NCI-H748 (cell line): Measurements from ENCODE around the gene NTSR1.

Source experiments
- DNase-seq: peaks from one replicate; lab custom pipeline; 2025; ENCODE audit not compliant: unreplicated experiment; lab: John Stamatoyannopoulos, UW

Gene NTSR1

GRCh38 chr20:62708591-62709536 is at the start of gene NTSR1:
Gene NTSR1, plus strand, starts transcription at chr20:62708836. Its CDS starts 372 bp downstream, at chr20:62709208.
- peak; percentile 17 for DNase-seq

- no peak for DNase-seq
Observed at GRCh38 chr20:62659488-62660239, 49.0 kb upstream of the NTSR1 start.

DNA sequence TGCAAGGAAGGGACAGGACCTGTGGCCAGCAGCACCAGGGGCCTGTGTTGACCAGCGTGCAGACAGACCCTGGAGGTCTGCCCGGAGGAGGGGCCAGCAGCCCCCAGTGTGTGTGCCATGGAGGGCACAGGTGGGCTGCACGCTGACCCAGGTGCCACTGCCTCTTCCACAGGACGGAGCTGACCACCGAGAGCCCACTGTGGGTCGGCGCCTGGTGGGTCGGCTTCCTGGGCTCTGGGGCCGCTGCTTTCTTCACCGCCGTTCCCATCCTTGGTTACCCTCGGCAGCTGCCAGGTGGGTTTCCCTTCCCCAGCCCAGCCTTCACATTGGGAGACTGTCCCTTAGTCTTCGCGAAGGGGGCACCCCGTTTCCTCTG is 48.4 kb upstream of the NTSR1 start:
- DNase-seq, result no peak

- no peak for DNase-seq
Observed at GRCh38 chr20:62660768-62661167, 47.9 kb upstream of the NTSR1 start.

GRCh38 chr20:62661647-62662046 is 47.0 kb upstream of the NTSR1 start:
- DNase-seq, result no peak

DNA sequence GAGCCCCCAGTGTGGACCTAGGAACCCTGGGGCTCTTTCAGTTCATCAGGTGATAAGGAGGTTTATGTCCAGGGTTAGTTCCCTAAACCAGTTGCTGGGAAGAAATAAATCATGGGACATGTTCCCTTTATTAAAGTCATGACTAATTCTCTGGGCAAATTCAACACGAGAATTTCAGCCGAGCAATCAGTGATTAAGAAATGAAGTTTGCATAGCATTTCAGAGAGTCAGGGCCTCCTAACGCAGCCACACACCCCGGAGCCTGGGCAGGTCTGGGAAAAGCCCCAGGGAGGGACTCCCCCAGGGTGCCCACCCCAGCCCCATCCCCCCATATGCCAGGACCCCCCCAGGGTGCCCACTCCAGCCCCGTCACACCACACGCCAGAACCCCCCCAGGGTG is 46.2 kb upstream of the NTSR1 start:
- DNase-seq, result no peak

- no peak for DNase-seq
Observed at GRCh38 chr20:62663145-62664018, 45.3 kb upstream of the NTSR1 start.

DNA sequence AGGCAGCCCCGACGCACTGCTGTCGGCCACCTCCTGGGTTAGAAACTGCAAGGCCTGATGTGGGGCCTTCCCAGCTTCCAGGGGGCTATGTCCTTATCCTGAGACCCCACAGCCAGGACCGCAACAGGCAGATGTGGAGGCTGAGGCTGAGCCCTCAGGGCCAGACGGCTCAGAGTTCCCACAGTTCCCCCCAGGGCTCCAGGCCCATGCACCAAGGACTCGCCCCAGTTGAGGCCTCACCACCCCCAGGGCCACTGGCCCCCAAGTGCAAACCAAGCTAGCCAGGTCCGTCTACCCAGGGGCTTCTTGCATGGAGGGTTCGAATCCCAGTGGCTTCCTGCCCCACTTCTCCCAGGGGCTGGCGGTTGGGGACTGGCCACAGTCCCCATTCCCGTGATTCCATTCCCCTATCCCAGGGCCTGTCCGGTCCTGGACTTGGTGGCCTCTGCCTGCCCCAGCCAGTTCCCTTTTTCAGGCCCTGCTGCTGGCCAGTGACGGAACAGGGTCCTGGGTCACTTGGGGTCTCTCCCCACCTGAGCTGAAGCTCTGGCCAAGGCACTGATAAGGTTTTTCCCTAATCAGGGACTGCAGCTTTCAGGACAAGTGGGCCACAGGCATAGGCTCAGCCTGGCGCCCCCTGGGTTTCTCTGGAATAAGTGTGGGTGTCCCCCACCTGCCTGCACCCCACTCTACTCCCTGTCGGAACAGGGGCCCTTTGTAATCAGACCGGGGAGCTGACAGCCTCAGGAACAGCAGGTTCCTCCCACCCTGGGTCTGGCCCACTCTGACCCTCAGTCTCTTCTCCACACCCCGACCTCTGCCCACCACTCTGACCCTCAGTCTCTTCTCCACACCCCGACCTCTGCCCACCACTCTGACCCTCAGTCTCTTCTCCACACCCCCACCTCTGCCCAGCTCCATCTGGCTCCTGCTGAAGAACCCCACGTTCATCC is 44.3 kb upstream of the NTSR1 start:
- no peak for DNase-seq

DNA sequence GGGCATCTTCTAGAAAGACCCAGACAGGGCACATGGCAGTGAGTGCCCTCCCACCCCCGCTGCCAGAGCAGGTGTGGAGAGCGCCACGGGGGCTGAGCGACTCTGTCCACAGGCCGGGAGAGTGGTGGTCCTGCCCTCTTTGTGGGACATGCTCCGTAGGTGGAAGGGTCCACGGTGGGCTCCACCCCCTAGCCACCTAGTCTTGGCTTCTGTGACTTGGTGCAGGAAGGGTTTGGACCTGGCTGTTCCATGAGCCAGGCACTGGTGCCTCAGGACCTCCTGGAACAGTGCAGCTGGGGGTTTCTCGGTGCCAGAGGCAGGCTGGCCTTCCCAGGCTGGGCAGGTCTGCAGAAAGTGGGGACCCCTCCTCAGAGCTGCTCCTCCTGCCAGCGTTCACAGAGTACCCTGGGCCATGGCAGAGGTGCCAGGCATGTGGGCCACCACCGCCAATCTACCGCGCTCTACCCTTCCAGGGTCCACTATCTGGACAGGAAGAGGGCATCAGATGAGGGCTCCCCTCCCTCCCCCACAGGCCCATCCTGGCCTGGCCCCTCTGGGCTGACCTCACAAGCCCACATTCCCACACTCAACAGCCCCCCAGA is 43.4 kb upstream of the NTSR1 start:
- DNase-seq, result no peak

DNA sequence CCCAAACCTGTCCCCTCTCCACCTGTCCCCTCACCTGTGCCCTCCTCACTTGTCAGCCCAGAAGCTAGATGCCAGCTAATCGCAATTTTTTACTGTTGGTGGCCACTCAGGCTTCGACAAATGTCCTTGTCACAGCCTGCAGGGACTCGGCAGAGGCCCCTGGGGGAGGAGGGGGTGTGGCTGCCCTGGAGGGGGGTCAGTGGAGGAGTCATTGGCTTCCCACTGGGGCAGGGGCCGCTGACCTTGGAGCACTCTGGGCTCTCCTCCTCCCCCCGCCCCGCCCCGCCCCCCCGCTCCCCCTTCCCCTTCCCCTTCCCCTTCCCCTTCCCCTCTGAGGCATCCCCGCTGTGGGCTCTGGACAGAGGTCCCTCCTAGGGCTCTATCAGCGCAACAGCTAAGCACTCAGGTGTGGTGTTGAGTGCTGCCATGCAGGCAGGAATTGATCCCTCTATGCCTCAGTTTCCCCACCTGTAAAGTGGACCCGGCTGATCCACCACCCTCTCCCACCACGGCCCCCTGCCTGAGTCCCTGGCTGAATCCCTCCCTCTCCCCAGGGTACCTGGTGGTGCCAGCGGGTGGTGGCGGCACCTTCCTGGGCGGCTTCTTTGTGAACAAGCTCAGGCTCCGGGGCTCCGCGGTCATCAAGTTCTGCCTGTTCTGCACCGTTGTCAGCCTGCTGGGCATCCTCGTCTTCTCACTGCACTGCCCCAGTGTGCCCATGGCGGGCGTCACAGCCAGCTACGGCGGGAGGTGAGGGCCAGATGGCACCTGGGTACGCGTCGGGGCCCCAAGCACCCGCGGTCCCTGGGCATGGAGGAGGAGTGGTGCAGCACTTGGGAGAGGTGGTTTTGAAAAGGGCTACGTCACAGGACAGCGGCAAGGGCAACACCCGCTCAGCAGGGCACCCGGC is 42.6 kb upstream of the NTSR1 start:
- peak; percentile 30 for DNase-seq

DNA sequence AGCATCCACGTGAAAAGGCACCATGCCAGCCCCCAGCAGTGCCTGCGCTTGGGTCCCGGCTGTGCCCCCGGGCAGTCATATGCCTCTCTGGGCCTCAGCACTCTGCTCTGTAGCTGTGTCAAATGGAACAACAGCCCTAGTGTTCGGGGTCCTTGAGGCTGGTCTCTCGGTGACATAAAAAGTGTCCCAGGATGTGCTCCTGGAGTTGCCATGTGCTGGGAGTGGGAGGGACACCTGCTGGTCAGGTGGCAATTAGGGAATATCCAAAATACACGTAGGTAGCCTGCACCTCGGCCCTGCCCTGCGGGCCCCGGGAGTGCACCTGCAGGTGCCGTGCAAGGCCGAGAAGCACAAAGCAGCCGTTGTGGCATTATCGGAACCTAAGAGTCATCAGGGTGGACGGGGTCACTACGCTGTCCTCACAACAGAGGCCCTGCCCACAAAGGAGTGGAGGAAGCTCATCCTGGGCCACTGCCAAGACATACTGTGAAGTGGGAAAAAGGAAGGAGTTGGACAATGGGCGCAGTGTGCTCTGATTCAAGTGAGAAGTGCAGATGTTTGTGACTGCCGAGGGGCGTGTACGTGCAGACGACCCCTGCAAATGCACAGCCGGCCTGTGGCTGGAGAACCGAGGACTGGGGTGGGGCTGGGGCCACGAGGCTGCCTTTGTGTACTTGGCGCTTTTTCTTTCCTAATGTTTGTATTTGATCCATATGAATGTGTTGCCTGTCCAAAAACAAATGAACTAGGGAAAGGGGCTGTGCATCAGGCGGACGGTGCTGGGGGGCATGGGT is 41.7 kb upstream of the NTSR1 start:
- DNase-seq, result peak; percentile 87

GRCh38 chr20:62667530-62668440 is 40.9 kb upstream of the NTSR1 start:
- peak; percentile 44 for DNase-seq

DNA sequence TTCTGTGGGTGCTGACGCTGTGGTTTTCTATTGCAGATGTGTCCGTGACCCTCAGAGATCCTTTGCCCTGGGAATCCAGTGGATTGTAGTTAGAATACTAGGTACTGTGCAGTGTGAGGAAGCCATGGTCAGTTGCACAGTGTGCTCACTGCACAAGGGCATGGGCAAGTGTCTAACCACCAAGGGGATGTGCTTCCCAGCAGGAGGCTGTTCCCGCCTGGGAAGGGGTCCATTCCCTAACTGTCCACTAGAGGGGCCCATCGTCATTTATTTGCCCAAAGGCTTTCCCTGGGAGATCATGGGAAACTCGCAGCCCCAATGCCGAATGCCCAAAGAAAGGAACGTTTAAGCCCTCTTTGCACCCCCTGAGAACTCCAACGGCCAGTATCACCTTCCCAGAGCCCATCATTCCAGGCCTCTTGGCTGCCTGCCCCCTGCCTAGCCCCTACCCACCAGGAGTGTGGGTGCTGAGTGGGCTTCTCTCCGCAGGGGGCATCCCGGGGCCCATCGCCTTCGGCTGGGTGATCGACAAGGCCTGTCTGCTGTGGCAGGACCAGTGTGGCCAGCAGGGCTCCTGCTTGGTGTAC is 40.1 kb upstream of the NTSR1 start:
- peak; percentile 64 for DNase-seq

- DNase-seq, result no peak
Observed at GRCh38 chr20:62669249-62669648, 39.4 kb upstream of the NTSR1 start.

DNA sequence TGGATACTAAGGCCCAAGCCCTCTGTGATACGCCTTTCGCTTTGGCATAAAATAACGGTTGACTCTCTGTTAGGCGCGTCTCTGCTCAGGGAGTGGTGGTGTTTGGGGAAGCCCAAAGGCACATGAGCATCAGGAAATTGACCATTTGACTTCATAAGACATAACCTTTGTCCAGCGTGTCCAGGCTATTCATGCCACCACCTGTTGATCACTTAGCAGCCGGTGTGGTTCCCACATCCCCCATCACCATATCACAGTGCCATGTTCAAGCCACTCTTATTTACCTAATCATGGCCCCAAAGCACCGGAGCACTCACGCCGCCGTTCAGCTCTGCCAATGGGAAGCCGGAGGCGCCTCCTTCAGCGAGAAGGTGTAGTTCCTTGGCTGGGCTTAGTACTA is 38.5 kb upstream of the NTSR1 start:
- no peak for DNase-seq

- no peak for DNase-seq
Observed at GRCh38 chr20:62670998-62671397, 37.6 kb upstream of the NTSR1 start.
